HG02938 (cell line): Measurements from ENCODE around the gene TMEM132E.
"Not testable (repeated sequence)": the region's sequence is repeated elsewhere in the genome, so short reads cannot be mapped to it uniquely, and the experiment has no call there.

ENCODE experiments used
- ATAC-seq: cut with Tn5 transposase; IDR thresholded peaks from one replicate; pipeline ENCODE4 v1.9.1; 2021; ENCODE audit warnings: mild to moderate bottlenecking, moderate library complexity; ENCODE audit not compliant: unreplicated experiment

Gene TMEM132E, protein sequence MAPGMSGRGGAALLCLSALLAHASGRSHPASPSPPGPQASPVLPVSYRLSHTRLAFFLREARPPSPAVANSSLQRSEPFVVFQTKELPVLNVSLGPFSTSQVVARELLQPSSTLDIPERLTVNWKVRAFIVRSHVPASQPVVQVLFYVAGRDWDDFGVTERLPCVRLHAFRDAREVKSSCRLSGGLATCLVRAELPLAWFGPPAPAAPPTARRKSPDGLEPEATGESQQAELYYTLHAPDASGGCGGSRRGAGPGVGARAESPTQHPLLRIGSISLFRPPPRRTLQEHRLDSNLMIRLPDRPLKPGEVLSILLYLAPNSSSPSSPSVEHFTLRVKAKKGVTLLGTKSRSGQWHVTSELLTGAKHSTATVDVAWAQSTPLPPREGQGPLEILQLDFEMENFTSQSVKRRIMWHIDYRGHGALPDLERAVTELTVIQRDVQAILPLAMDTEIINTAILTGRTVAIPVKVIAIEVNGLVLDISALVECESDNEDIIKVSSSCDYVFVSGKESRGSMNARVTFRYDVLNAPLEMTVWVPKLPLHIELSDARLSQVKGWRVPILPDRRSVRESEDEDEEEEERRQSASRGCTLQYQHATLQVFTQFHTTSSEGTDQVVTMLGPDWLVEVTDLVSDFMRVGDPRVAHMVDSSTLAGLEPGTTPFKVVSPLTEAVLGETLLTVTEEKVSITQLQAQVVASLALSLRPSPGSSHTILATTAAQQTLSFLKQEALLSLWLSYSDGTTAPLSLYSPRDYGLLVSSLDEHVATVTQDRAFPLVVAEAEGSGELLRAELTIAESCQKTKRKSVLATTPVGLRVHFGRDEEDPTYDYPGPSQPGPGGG (N-terminal part only)

DNA sequence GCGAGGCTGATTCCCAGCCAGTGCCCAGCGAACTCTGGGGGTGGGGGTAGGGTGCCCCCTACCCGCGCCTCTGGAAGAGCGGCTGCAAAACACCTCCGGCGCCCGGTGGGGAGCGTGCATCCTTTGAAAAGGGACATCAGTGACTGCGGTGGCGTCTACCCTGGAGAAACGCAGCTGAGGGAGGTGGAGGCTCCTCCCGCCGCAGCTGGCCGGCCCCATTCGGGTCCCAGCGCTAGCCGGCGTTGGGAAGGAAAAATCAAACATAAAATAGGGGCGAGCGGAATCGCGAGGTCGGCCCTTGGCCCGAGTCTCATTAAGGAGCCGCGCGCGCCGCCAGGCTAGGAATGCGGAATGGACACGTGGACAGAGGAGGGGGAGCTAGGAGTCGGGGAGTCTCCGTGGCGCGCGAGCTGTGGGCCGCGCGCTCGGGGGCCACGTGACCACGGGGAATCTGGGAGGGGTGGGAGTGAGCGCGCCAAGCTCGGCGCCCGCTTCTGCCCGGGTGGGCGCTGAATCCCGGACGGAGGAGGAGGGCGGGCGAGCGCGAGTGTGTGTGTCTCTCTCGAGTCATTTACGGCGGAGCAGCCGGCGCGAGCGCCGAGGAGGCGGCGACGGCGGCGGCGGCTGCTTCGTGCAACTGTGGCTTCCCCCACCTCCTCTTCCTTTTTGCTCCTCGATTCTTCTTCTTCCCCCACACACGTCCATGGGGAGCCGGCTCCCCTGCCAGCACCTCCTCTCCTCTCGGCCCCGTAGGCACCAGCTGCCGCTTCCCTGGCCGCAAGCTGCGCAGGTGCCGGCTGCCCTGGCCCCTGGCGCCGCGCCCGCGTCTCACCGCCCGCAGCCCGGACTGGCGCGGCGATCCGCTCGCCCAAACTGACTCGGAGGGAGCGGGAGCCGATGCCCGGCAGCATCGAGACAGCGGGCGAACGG is at the start of gene TMEM132E:
Gene TMEM132E, plus strand, starts transcription at position 566 of the 930 bp plus-strand sequence. CDS start 1,495 bp downstream, outside the sequence.
- no peak for ATAC-seq

DNA sequence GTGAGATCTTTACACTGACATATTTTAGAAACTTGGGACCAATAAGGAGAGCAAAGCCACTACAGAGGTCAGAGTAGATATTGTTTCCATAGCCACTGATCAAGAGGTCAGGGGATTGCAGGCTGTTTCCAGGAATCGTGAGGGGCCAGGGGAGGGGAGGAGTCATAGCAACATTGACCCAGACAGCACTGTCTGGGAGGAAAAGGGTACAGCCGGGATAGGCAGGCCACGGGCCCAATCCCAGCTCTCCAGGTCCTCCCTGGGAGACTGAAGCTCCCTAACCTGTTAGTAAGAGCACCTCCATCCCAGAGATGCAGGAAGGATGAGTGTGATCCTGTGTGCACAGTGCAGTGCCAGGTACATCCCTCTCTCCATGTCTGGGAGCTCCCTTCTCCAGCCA is 48.5 kb upstream of the TMEM132E start:
- ATAC-seq, result no peak

DNA sequence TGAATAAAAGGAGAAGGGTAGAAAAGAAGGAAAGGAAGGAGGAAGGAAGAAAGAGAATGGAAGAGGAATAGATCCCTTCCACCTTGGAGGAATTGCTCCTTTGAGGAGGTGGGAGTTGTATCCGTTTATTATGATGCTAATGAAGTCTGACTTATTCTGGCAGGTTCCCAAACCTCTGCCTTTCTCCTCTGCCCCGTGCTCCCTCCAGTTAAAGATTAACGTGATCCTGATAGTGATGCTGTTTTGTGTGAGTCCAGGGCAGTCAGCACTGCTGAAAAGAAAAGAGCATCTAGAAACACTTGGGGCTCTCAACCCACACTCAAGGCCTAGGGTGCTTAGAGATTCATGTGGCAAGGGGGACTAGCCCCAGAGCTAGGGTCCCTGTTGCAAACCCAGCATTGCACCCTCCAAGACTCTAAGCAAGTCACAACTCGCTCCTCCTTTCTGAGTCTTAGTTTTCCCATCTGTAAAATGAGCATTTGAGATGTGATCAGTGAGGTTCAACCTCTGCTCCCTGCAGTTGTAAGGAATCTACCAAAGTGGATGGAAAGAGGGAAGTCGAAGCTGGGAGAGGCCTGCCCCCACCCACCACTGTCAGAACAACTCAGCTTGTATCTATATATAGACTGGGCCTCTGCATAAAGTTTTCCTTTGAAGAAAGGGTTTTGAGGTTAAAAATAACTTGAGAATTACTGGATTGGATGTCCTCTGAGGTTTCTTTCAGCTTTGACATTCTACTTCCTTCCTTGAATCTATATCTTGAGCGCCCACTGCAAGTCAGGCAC is 46.9 kb upstream of the TMEM132E start:
- no peak for ATAC-seq

DNA sequence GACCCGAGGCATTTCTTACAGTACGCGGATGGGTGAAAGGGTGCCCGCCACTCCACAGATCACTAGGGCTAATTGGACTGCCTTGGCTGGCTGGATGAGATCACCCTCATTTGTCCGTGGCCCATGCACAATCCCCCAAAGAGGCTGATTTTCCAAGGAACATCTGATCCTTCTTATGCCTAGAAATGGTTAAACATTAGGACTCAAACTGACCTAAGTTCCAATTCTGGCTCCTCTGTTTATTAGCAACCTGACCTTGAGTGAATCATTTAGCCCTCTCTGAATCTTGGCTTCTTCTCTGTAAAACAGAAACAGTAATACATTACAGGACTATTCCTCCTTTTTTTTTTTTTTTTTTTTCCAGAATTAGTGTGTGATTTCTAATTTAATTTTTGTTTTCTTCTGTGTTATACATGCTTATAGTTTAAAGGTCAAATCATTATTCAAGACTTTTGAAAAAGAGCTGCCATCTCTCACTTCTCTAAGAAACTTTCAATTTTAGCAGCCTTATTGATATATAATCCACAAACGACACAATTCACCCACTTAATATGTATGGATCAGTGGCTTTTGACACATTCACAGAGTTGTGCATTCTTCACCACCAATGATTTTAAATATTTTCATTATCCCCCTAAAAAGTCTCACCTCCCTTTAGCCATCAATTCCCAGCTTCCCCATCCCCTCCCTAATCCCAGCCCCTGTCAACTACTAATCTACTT is 45.4 kb upstream of the TMEM132E start:
- no peak for ATAC-seq

DNA sequence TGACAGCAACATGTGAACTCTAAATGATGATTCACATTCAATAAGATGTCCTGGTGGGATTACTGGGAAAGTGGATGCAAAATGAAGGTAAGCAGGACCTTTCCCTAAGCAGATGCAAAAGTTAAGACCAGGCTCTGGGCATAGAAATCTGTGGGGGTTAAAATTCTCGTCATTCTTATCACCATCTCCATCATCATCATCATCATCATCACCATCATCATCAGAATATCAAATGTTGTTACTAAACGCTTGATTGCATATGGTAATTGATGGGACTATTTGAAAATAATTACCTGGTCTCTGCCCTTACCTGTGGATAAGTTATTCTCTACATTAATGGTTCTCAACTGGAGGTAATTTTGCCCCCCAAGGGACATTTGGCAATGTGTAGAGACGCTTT is 41.9 kb upstream of the TMEM132E start:
- no peak for ATAC-seq

DNA sequence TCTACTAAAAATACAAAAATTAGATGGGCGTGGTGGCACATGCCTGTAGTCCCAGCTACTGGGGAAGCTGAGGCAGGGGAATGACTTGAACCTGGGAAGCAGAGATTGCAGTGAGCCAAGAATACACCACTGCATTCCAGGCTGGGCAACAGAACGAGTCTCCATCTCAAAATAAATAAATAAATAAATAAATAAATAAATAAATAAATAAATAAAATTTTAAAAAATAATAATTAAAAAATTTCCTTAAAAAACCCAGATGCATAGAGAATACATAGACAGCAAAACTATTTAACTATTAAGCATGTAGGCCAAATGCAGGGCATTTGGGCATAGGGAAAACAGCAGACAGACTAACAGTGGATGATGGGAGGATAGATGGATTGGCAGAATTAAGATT is 40.8 kb upstream of the TMEM132E start:
- not testable (repeated sequence) for ATAC-seq

DNA sequence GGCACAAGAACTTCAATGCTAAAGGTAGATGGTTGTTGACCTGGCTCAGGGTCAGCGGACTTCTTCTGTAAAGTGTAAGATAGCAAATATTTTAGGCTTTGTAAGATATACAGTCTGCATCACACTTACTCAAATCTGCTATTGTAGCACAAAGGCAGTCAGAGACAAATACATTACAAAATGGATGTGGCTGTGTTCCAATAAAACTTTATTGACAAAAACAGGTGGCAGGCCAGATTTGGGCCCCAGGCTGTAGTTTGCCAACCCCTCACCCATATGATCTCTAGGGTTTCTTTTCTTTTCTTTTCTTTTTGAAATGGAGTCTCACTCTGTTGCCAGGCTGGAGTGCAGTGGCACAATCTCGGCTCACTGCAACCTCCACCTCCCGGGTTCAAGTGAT is 39.5 kb upstream of the TMEM132E start:
- ATAC-seq, result no peak

DNA sequence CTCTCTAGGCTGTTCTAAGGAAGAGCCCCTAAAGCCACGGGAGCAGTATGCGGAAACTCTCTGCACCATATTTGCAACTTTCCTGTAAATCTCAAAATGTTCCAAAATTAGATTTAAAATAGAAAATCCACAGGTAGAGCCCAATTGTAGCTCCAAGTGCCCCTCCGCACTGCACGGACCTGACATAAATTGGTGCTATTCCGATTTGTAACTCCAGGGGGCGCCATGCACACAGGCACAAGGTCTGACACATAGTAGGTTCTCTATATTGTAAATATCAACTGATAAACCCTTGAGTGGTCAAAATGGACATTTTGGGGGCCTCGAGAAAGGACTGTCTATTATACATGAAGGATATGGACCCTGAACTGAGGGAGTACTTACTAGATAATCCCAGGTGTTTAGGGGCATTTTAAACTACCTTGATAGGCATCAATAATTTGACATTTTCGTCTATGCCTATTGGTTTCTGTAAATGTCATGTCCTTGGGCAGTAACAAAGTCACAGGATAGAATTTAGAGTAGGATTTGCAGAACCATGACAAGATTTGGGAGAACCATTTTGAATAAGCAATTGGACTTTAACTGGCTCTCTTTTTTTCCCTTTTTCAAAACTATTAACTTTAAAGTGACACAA is 36.6 kb upstream of the TMEM132E start:
- ATAC-seq, result no peak

DNA sequence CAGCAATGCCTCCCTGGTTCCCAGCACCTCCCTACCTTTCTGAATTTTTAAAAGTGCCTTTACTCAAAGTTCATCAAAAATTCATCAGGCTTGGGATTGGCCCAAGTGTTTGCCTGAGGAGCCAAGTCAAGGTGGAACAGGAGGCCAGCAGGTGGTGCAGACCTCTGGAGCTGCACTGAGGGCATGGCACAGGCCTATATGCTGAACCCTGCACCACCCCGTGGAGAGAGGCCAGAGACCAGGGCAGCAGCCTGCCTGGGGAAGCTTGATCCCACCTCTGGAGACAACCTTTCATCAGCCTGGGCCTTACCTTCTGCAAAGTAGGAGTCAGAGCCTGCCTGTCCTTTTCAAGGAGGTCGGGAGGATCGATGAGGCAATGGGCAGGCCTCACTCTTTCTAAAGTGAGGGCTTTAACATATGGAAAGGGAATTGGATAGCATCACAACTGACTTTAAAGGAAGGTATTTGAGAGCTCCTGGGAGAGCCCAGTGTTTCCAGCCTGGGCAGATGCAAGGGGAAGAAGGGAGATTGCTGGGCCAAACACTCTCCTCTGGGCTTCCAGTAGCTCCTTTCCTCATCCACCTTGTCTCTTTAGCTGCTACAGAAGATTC is 31.8 kb upstream of the TMEM132E start:
- no peak for ATAC-seq

DNA sequence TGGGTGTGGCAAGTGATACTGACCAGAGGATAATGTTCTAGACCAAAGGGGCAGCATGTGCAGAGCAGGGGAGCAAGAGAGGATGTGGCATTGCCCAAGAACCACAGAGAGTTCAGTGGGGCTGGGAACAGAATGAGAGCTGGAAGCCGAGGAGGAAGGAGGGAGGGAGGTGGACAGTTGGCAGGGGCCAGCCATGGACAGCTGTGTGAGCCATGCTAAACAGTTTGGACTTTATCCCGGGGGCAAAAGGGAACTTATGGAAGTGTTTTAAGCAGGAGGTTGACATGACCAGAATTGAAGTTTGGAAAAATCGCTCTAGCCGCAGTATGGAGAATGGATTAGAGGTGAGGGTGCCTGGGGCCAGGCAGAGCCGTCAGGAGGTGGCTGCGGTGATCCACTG is 29.4 kb upstream of the TMEM132E start:
- ATAC-seq, result no peak

DNA sequence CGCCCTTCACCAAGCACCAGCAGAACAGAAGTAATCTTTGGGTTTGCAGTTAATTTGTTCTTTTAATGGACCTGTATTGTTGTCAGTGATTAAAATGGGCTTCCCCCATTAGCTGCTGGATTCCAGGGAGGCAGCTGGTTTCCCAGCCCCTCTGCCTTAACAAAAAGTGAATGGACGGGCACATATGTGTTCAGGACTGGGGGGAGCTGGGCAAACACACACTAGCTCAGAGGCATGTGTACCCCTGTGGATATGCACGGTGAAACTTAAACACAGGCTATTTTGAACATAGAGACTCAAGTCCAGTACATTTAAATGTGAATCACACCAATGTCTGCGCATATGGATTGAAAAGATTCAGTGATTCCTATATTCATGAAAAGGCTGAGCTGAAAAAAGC is 25.5 kb upstream of the TMEM132E start:
- ATAC-seq, result no peak

DNA sequence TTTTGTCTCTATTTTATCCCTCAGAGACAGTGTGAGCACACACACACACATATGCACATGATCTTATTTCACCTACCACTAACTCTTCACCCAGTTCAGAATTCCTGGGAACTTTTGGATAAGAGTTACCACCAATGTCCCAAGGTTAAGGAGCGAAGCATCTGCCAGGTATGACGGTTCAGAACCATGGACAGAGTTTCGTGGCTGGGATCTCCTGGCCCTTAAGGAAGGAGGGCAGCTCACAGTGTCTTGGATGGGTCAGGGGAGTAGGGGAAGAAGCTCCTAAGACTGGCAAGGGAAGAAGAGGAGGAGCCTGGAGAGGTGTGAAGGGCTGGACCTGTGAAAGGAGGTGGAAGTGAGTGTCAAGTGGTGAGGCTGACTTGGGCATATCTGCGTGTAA is 23.0 kb upstream of the TMEM132E start:
- ATAC-seq, result no peak

DNA sequence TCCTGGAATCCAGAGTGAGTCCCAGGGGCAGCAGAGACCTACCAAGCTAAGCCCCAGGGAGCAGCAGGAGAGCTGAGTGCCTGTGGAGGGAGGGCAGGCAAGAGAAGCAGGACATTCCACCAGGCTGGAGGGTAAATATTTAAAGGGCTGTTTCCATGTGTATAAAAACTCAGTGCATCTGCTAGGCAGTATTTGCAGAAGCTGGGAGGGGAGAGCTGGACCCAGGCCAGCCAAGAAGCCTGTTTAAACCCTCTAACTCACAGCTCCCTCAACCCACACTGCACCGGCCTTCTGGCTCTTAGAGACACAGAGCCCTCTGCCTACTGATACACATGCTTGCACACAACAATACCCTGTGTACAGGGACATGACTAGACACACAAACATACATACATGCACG is 22.5 kb upstream of the TMEM132E start:
- no peak for ATAC-seq

DNA sequence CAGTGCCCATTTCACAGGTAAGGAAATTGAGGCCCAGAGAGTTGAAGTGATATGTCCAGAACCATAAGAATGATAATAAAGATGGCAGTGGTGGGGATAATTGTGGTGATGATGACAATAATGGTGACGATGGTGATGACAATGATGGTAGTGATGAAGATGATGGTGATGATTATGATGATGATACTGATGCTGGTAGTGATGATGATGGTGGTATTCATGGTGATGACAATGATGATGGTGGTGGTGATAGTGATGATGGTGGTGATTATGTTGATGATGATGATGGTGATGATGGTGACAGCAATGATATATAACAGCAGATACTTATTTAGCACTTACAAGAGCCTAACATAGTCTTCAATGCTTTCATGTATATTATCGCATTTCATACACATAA is 18.1 kb upstream of the TMEM132E start:
- ATAC-seq, result no peak

DNA sequence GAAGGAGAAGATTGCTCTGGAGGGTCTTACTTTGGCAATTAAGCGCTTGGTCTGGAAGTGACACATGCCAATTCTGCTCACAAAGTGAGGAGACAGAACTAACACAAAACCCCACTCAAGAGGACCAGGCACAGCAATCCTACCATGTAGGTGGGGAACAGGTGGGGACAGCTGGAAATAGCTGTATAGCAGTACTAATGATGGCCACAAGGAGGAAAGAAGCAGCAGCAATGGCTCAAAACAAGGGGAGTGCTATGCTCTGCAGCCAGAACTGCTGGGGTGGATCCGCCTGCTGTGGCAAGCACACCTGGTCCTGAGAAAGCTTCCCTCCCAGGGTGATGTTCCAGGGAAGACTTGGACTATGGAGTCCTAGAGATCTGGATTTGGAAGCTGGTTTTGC is 17.0 kb upstream of the TMEM132E start:
- ATAC-seq, result no peak

DNA sequence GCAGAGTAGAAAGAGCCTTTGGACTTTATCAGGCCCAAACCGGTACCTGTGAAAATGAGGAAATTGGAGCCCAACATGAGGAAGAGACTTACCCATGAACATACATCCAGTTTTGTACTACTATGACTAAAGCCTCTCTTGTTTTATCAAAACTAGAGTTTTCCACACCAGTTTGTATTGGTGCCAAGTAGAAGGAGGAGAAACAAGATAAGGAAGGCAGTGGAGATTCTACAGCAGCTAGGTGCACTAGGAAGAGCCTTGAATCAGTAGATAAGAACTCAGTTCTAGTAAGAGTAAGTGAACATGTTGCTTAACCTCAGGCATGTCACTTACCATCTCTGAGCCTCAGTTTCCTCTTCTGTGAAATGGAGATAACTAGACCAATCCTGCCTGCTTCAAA is 13.7 kb upstream of the TMEM132E start:
- ATAC-seq, result no peak

DNA sequence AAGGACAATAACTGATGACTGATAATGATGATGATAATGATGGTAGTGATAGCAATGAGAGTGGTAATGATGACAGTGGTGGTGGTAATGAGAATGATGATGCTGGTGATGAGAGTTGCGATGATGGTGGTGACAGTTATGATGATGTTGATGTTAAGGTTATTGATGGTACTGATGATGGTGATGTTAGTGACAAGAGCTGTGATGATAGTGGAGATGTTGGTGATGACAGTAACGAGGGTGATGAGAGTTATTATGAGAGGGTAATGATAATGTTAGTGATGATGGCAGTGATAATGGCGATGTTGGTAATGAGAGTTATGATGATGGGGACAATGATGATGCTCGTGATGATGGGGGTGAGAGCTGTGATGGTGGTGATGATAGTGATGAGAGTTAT is 13.2 kb upstream of the TMEM132E start:
- ATAC-seq, result no peak

DNA sequence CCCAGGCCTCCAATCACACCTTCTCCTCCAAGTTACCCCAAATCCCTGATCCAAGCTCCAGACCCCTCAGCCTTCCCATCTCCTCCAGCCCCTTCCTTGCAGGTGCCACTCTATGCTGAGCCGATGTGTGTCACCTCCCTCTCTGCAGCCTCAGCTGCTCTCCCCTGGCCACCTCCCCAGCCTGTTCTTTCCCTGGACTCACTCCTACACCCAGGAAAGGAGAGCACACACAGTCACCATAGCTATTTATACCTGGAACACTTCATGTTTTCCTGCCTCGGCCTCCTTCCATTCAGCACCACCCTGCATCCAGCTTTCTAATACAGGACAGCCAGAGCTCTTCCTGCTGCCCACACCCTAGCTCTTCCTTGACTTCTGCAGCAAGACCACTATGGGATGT is 12.5 kb upstream of the TMEM132E start:
- no peak for ATAC-seq
